ENCODE data around the gene RNF41.
"Not testable (repeated sequence)": the region's sequence is repeated elsewhere in the genome, so short reads cannot be mapped to it uniquely, and the experiment has no call there.

Gene RNF41

DNA sequence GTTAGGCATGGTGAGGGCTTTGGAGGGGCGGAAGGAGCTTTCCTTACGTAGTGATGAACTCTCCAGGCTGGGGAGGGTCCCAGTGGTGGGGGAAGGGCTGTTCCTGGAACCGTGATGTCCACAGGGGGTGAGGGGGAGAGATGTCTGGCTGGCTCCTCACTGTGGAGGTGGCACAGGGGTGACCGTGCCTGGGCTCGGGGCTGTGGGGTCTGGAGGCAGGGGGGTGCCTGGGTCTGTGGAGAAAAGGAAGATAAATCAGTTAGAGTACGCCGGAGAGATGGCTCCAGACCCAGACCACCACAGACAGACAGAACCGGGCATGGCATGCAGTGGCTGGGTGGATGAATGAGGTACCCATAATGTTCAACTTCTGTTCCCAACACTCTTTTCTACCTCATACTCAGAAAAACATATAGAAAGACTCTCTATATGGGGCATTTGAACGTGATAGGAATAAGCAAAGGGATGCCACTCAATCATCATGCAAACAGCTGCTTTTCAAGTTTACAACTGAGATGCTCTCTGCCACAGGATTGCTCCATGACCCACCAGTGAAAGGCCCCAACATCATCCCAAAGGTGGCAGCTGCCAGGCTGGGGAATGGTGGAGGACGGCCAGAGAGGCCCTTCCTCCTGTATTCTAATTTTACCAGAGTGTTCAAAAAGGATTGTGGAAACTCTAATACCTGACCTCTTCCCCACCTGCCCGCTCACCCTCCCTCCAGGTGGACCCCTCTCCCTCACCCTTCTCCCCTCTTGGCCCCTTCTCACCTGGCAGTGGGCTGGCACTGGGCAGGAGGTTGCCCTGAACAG lies 58.0 kb downstream of the RNF41 start:
- DNase-seq: no peak

GRCh38 chr12:56162468-56163290 lies 59.0 kb downstream of the RNF41 start:
- DNase-seq: no peak

DNA sequence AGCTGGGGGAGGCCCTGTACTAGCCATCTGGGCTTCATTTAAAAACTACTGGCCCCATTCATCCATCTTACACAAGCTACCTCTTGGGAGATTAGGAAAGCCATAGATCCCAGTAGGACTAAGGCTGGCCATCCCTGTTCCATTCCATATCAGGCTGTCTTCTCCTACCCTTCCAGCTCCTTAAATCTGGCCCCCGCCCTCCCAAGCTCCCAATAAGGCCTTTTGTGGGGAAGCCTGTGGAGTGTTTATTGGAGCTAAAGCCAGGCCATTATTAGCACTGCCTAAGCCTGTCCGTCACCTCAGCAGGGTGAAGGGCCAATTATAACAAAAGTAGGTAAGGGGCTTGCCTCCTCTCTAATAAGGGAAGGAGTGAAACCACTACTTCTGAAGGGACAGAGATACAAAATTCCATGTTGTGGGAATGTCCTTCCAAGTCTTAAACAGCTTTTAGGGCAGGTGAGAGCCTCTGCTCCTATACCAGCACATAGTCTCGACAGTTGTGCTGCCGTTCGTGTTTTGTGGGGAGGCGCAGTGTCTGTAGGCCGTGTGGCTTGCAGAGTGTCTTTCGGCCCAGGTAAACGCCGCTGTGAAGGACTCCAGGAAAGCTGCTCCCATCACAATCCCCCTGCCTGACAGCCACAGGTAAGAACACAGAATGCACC lies 59.9 kb downstream of the RNF41 start:
- DNase-seq: no peak

- DNase-seq: no peak
Observed at GRCh38 chr12:56160894-56161689, 60.6 kb downstream of the RNF41 start.

DNA sequence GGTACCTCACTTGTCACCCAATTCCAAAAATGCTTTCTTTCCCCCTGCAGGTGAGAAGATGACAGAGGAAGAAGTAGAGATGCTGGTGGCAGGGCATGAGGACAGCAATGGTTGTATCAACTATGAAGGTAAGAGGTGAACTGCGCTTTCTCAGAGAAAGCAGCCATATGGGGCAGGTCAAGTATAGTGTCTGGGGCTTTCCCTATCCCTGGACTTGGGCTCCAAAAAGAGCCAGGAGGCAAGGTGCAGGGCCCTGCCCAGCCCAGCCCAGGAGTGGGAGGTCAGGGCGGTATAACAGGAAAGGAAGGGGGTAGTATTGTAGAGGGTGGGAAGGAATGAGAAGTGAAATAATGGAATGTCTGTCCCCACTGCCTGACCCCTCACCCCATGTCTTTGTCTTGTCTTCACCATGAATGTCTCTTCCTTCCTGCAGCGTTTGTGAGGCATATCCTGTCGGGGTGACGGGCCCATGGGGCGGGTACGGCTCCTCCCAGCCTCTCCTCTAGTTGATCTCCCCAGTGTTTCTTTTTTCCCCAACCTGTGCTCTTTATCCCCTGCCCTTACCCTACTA lies 61.4 kb downstream of the RNF41 start:
- no peak for DNase-seq

- no peak for DNase-seq
Observed at GRCh38 chr12:56159482-56160192, 62.1 kb downstream of the RNF41 start.

- DNase-seq: no peak
Observed at GRCh38 chr12:56158926-56159461, 62.7 kb downstream of the RNF41 start.

DNA sequence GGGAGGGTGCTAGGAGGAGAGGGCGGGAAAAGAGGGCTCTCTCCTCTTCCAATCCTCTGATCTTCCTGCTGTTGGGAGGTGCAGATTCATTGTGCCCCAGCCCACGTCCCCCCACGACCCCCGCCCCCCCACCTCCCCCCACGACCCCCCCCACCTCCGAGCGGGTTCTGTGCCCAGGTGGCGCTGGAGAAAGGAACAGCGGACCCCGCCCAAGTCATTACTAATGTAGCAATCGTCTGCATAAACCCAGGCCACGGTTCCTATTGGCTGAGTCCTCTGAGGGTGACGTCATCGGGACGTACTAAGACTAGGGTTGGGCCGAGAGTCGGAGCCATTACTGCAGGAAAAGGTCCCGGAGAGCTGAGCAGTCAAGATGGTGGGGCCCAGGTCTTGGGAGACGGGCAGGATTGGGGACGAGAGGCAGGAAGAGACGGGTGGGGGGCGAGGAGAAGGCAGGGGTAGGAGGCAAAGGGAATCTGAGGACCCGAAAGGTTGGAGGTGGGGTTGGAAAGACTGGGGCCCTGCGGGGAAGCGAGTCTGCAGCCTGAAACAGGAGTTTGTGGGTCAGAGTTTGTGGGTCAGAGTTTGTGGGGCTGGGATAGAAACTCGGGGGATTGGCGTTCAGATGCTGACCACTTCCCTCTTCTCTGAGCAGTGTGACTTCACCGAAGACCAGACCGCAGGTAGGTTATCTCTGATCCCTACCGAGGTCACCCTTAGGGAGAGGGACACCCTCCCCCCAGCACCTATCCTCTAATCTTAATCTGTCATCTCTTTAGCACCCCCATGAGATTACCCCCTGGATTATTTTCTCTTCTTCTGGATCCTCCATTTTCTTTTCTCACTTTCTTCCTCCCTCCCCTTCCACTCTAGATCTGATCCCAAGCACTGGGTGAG lies 63.4 kb downstream of the RNF41 start, which contains the start of gene MYL6:
MYL6 (plus strand) TSS at position 331 of the 897 bp plus-strand sequence; CDS start at position 374, 43 bp downstream.
- DNase-seq: peak; percentile 94

DNA sequence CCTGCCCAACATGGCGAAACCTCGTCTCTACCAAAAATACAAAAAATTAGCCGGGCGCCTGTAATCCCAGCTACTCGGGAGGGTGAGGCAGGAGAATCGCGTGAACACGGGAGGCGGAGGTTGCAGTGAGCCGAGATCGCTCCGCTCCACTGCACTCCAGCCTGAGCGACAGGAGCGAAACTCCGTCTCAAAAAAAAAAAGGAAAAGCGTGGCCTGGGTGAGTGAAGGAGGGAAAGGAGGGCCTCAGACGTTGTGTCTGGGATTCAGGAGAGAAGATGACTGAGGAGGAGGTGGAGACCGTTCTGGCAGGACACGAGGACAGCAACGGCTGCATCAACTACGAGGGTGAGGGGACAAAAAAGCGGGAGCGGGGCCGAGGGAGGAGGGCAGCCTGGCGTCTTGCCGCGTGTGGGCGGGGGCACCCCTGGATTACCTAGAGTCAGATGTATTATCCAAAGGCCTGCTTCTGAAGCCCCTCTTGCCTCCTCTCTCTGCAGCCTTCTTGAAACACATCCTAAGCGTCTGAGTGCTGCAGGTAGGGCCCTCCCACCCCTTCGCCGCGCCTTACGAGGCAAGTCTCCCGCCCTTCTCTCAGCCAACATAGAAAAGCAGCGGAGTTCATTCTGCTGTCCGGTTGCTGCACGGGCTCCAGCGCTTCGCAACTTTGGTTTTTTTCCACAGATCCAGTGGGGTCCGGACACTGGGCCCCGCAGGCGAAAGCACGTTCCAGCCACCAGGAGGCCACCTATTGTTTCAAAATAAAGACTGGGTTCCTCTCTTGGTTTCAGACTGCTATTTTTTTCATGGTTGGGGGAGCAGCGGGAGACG lies 64.3 kb downstream of the RNF41 start:
- DNase-seq: peak; percentile 74

DNA sequence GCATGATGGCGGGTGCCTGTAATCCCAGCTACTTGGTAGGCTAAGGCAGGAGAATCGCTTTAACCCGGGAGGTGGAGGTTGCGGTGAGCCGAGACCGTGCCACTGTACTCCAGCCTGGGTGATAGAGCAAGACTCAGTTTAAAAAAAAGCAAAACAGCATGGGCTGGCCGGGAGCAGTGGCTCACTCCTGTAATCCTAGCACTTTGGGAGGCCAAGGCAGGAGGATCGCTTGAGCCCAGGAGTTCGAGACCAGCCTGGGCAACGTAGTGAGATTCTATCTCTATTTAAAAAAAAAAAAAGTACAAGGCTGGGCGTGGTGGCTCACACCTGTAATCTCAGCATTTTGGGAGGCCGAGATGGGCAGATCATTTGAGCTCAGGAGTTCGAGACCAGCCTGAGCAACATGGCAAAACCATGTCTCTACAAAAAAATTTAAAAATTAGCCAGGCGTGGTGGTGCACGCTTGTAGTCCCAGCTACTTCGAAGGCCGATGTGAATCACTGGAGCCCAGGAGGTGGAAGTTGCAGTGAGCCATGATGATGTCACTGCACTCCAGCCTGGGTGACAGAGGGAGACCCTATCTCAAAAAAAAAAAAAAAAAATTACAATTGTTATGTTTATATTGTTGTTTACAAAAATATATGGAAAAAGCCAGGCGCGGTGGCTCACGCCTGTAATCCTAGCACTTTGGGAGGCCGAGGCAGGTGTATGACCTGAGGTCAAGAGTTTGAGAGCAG lies 65.1 kb downstream of the RNF41 start:
- not testable (repeated sequence) for DNase-seq

- no peak for DNase-seq
Observed at GRCh38 chr12:56155256-56155845, 66.4 kb downstream of the RNF41 start.

GRCh38 chr12:56154818-56155217 lies 66.9 kb downstream of the RNF41 start:
- DNase-seq: no peak

- no peak for DNase-seq
Observed at GRCh38 chr12:56154246-56154771, 67.4 kb downstream of the RNF41 start.

- no peak for DNase-seq
Observed at GRCh38 chr12:56153678-56154065, 68.0 kb downstream of the RNF41 start.

DNA sequence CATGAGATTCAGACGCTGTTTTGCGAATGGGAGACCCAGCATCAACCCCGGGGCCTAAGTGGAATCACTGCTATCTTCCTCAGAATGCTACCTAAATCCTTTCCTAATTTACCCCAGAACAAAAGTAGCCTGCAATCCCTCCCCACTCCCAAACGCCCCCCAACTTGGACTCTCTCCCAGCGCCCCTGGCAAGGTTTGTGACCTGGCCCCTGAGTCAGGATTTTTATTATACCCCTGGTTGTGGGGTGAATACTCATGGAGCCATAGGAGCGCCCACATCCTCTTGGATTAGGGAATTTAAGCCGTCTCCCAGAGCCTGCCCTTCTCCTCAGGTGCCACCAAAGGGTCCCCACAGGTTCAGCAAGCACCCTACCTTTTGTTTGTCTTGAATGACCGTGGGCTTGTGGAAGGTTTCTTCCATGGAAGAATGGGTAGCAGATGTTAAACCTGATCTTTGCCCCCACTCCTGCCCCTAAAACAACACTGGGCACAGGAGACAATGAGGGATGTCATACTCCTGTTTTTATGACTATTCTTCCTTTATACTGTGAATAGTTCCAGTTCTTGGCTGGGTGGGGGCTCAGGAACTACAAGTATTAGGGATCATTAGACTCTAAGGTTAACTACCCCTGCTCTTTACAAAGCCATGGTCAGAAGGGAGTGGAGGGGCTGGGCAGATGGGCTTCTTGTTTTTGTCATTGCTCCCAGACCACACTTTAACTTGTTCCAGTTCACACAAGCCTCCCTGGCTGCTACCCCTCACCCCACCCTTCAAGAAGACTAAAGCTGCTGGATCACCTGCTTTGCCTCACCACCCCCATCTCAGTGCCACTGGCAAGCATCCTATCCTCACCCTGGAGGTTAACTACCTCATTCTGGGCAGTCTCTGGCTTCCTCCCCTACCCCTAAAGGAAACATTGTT lies 68.7 kb downstream of the RNF41 start:
- no peak for DNase-seq
